Limb (tissue), 2 donors: ENCODE results near the gene PRRT1B.

Source experiments
- DNase-seq, 2 donors: peaks; one replicate each; pipeline ENCODE4 v3.0.0-alpha.2; 2016; ENCODE audit errors: extremely low spot score in 2 of 2

Gene PRRT1B

GRCh38 chr9:131594906-131595665 lies 49.8 kb downstream of the PRRT1B start:
- no peak for DNase-seq

GRCh38 chr9:131595696-131596429 lies 50.5 kb downstream of the PRRT1B start:
- DNase-seq: no peak

DNA sequence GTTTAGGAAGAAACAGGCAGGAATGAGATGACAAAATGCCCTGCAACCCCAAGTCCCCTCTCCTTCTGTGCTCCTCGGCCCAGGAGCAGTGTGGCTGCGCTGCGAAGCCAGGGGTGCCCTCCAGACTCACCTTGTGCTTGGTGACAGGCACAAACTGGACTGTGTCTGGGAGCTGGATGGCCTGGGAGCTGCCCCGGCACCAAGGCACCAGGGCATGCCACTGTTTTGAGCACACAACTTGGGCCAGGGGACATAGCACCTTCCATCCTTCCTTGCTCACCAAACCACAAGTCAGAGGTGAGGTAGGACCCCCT lies 51.1 kb downstream of the PRRT1B start:
- DNase-seq: no peak

DNA sequence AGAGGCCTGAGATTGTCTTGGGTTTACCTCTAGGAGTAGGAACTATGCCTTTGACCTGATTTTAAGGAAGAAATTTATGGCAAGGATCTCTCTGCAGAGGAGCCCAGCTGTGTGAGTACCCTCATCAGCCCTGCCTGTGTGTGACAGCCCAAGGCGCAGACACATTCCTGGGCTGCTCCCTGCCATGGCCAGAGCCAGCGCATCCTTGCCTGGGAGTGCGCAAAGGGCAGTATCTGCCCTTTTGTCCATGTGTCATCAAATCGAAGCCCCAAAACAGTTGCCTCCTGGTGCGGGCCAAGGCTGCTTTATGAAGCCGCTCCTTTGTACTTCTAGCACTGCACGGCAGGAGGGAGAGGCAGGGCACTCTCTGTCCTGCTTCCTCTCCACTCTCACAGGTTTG lies 51.9 kb downstream of the PRRT1B start:
- DNase-seq: no peak

GRCh38 chr9:131598121-131598520 lies 52.8 kb downstream of the PRRT1B start:
- DNase-seq: no peak

- DNase-seq: no peak
These were observed 56.4 kb downstream of the PRRT1B start for GRCh38 chr9:131601683-131602181.

- DNase-seq: no peak
These were observed 57.9 kb downstream of the PRRT1B start for GRCh38 chr9:131603199-131603598.

DNA sequence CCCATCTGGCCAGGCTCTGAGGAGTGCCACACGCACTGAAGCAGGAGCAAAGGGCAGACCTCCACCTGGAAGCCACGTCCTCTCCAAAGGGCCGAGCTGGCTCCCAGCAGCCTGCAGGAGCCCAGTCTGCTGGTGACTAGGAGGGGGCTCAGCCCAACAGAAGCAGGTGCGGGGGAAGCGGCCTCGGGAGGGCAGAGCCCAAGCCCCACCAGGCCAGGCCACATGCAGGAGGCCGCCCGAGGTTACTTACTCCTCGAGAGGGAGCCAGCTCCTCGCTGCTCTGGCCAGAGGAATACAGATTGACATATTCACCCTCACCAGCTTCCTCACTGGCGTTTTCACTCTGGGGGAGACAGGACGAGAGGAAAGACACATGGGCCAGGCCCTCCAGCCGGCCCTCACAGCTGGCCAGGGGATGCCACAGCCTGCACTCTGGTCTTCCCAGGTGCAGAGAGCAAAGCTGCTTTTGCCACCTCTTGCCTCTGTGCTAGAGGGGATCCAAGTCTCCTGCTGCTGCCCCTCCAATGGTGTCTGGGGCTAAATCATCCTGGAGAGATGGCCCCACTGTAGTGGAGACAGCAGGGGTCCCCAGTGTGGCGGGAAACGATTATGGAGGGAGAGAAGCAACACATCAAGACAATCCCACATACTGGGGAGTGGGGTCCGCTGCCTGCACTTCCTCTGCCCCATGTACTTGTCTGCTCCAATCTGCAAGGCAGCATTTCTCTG lies 58.6 kb downstream of the PRRT1B start:
- no peak for DNase-seq

GRCh38 chr9:131605770-131606590 lies 60.7 kb downstream of the PRRT1B start:
- DNase-seq: no peak

GRCh38 chr9:131606896-131607567 lies 61.7 kb downstream of the PRRT1B start:
- no peak for DNase-seq

DNA sequence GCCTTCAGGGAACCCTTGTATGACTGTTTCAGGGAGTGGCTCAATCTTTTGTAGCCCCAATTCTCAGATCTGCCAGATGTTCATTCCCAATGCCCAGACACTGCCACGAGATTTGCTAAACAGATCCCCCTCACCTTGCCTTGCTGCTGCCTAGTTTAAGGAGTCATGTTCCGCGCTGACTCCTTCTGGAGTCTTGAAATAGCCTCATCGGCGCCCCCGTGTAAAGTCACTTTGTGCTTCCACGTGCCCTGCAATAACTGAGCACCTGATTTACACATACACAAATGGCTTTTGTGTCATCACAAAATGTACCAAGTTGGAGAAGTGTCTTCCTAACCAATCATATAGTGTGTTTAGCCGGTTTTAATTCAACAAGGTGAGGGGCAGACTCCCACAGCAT lies 62.3 kb downstream of the PRRT1B start:
- DNase-seq: no peak

DNA sequence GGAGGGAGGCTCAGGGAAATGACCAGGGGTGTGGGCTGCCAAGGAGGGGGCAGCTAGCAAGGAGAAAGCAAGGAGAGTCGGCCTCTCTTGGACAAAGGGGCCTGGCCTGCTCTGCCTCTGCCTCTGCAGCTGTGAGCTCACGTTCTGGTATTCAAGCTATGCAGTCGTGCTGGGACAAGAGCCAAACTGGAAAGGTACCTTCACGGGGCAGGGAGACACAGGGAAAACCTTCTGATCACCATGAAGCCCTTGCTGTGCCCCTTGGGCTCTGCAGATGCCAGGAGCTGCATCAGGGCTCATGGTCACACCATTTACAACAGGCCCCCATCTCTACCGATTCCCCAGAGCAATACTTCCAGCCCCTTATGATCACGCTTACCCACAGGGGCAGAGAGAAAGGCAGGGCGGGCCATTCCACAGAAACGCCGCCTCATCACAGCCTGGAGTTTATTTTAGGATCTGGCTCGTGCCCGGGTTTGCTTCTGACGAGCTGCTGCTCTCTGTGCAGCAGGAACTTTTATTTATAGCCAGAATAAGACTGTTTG lies 63.2 kb downstream of the PRRT1B start:
- peak; percentile 85 to 89 for DNase-seq
